ENCODE measurements around the gene NOS1AP.
A peak's percentile ranks its signal among the peaks of the same experiment; 100 is the strongest.
"Not testable (repeated sequence)": the region's sequence is repeated elsewhere in the genome, so short reads cannot be mapped to it uniquely, and the experiment has no call there.

Gene NOS1AP

GRCh38 chr1:162197615-162198421 lies 128.3 kb downstream of the NOS1AP start:
- no peak for DNase-seq

GRCh38 chr1:162200096-162200847 lies 130.8 kb downstream of the NOS1AP start:
- DNase-seq: no peak

- DNase-seq: not testable (repeated sequence)
Observed at GRCh38 chr1:162201062-162201461, 131.6 kb downstream of the NOS1AP start.

DNA sequence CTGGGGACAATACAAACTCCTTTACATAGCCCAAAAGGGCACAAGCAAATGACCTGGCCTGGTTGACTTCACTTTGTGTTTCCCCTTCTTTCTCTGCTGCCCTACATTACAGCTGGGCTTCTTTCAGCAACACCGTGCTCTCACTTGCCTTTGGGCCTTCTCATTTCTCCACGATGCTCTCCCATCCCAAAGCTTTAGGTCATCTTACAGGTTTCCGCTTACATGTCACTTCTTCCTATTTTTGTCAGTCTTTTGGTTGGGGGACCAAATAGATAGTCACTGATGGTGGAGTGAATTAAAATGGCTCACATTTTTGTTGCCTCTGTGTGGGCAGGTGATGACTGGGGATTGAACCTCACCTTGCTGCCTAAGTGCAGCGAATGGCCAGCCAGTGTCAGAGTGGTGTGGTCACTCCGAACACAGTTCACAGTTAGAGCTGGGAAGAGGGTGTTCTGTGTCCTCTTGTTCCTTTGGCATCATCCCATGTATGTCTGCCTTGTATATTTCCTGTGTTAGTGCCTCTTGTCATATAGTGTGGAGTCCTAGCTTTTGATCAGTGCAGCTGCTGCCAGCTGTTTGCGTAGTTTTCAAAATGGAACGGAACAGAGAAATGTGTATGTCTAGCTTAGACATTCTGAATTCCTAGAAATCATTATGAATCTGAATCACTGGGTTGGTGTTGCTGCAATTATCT lies 134.8 kb downstream of the NOS1AP start:
- no peak for DNase-seq

DNA sequence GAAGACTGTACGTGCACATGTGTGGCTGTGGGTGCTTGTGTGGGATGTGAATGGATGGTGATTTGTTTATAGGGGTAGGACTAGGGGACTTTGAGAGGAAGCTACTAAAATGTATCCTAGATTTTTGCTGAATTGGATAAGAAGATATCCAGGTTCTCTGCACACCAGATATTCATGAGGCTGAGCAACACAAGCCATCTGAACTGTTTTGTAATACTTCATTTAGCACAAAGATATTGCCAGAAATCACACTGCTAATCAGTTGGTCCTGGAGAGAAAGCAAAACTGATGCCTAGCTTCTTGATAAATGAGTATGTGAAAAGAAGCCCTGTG lies 135.3 kb downstream of the NOS1AP start:
- DNase-seq: no peak

DNA sequence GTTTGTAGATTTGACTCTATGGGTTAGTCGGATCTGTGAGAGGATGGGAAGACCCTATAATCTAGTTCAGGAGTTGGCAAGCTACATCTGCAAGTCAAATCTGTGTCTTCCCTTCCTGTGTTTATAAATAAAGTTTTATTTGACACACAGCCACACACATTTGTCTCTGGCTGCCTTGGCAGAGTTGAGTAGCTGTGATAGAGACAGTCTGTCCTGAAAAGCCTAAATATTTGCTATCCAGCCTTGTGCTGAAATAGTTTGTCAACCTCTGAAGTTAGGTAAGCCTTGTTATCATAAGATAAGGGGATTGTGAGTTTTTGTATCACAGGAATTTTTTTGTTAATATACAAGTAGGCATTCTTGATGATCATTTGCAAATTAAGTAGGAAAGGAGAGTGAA lies 136.8 kb downstream of the NOS1AP start:
- DNase-seq: no peak

DNA sequence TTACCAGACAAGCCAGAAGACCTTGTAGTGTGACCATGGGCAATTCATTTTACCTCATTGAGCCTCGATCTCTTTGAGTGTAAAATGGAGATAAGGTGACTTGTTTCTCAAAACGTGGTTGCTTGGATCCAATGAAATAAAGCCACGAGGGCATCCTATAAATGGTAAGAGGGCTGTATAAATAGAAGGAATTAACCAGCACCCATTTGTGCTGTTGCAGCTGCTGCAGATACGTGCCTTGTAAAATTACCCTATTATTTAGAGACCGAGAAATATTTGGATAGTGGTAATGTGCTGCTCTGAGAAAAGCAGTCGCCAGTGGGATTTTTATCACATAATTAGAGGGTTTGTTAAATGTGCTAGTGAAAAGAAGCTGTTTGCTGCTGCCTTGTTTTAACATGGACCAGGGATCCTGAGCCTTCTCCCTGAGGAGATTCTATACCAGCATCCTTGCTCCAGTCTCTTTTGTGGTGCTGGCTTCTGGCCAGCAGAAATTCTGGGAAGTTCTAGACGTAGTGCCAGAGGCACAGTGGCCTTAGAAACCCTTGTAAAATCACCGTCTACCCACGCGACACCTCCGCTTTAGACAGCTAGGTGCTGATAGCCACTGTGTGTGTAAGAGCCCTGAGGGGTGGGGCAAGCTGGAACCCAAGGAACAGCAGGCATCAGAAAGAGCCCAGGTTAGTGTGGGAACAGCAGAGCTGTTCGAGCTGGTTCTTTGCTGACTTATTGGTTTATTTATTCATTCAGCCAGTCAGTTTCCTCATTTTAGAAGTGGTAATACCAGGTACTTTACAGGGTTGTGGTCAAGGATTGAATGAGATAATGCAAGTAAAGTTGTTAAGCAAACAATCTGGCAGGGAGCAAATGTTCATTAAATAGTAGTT lies 137.5 kb downstream of the NOS1AP start:
- DNase-seq: peak; percentile 68

DNA sequence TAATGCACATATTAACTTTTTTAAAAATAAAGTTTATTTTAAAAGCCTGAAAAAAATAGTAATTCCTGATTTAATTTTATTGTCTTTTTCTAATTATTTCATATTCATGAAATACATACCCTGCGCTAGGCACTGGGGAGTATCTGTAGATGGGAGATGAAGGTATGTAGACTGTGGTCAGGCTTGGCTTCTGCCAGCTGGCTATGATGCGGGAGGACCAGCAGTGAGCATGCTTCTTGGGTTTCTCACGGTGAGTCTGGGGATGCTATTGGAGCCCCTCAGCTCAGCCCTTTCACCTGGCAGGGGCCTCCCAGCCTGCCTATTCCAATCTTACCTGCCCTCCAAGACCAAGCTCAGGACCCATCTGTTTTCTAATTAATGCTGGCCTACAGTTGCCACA lies 138.4 kb downstream of the NOS1AP start:
- DNase-seq: no peak

DNA sequence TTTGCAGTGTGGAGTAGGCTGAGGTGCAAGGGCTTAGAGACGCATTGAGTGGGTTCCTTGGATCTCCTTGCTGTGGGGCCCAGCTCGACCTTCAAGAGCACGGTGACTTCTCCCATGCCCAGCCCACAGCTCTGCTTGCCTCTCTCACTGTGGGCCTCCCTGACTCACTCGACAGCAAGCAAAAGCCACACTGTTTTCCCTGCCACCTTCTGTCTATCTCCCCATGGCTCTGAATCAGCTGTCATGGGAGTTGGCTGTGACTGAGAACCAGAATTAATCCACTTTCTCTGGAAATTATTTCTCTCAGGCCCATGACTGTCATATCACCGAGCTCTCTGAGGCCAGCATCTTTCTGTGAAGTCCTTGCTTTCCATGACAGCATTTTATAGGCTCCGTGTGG lies 140.7 kb downstream of the NOS1AP start:
- DNase-seq: no peak

DNA sequence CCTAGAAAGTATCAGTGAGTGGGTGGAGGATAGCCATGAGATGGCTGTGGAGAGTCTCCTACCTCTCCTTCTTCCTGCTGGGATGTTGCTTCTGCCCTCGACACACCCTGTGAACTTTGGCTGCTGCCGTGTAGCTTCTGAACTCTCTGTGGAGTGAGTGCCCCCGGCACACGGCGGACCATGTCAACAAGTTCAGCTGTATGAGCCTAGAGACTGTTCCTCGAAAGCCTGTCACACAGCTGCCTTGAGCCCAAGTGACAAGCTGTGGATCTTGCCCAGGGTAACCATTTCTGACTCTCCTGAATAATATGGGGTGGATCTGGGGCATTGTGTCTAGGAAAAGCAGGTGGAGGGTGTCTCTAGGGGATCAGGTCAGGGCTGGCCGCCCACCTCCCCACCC lies 143.2 kb downstream of the NOS1AP start:
- DNase-seq: no peak

GRCh38 chr1:162213281-162213912 lies 143.9 kb downstream of the NOS1AP start:
- DNase-seq: no peak

DNA sequence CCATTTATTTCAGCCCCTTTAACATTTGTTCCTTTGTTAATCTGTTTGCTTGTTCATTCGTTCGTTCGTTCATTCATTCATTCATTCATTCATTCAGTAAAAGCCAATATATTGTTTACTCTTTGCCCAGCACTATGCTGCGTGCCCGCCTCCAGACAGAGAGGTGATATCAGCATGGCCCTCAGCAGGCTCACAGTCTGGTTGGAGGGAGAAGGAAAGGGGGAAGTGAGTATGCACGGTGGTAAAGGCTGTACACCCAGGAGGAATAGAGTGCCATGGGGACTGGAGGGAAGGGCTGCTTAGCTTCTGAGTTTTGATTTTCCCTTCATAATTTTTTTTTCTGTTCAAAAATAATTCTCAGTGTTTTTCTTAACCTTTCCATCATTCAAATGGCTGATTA lies 144.7 kb downstream of the NOS1AP start:
- DNase-seq: no peak

GRCh38 chr1:162215902-162216301 lies 146.4 kb downstream of the NOS1AP start:
- no peak for DNase-seq

GRCh38 chr1:162216604-162217003 lies 147.1 kb downstream of the NOS1AP start:
- DNase-seq: no peak

GRCh38 chr1:162217706-162218105 lies 148.2 kb downstream of the NOS1AP start:
- no peak for DNase-seq

DNA sequence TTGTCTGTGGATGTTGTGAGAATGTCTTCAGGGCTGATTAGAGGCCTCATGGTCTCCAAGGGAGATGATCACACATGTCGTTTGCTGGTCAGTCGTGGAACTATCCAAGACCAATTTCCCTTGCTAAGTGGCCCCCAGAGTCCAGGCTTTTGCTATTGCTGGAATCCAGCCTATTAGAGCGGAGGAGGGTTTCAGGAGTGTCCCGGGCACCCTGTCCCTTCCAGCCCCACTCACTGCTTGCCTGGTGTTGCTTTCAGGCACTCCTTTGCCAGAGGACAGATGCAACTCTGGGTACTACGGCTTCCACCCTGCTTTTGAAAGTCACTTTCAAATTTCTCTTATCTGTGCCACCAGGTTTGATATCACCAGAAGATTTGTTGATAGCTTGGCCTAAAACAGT lies 149.1 kb downstream of the NOS1AP start:
- DNase-seq: no peak

DNA sequence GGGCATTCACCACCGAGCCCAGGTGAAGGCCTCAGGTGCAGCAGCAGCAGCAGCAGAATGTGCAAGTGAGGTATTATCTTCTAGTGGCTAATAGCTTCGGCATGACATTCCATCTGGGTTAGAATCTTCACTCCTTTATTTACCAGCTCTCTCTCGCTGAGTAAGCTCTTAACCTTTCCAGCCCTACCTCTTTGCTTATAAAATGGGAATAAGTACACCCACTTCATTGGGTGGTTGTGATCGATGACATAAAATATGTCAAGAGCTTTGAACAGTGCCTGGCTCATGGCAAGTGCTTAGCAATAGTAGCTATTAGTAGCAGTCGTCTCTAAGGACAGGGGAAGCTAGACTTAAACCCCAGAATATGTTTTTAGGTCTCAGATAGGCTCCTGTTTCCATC lies 149.5 kb downstream of the NOS1AP start:
- peak; percentile 59 for DNase-seq

DNA sequence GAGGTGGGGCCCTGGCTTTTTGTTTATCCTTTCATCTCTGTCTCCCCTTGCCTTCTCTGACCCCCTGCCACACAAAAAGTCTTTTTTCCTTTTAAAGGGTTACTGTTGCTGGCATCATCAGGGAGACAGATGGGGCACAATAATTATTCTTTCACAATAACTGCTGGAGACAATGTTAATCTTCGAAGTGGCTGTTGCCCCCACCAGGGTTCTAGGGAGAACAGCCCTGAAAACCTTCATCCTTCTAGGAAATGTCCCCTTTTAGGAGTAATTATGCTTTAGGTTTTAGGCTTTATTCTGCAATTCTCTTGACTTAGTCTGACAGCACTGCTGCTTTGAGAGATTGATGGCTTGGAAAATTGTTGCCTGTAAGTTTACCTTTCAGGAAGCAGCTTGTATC lies 150.0 kb downstream of the NOS1AP start:
- DNase-seq: no peak

DNA sequence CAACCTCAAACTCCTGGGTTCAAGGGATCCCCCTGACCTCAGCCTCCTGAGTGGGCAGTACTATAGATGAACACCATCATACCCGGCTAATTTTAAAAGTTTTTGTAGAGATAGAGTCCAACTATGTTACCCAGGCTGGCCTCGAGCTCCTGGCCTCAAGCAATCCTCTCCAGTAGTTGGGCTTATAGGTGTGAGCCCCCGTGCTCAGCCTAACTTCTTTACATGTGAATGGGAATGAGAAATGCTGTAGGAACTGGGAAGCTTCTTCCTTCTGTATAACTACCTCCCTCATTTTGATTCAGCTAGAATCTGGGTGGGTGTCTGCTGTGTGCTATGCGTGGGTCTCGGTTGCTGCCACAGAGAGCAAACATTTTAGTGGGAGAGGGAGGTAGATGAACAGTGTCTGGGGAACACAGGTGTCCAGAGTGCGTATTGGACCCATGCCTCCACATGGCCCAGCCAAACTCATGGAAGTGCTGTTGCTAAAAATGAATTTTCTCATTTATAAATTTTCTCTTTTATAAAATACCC lies 150.6 kb downstream of the NOS1AP start:
- no peak for DNase-seq

GRCh38 chr1:162222014-162222413 lies 152.5 kb downstream of the NOS1AP start:
- DNase-seq: no peak

DNA sequence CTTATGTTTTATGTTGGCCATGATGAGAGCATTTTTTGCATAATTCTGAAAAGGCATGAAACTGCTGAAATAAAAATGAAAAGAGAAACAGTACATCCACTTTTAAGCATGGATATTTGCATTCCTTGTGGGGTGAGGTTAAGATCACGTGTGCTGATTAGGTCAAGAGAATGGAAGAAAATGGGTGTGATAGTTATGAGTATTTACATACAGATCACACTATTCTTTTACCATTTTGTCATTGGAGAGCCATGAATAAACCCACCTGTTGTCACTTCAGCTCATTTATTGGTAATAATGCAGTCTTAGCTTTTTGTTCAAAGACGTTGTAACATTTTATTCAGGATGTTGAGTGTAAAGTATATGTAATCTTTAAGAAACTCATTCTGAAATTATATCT lies 153.2 kb downstream of the NOS1AP start:
- DNase-seq: no peak

GRCh38 chr1:162223488-162223887 lies 154.0 kb downstream of the NOS1AP start:
- no peak for DNase-seq

Data from NCI-H510A (cell line).